Natural killer cell (primary cell): Measurements from ENCODE around the gene SRGAP3. TPM values are rescaled to one million over a fixed set of nuclear protein-coding genes. Genes with fewer than 3 reads are reported as not detected.

Experiments used
- ATAC-seq, 3 donors: fragments of 150-1000 bp in 2 of 3; fragments of 200-7000 bp in 1 of 3; cut with Tn5 transposase; 1 replicate in 1 of 3; 2 replicates in 2 of 3; pipeline ENCODE4 v1.10.0; 2021; ENCODE audit warnings: mild to moderate bottlenecking in 2 of 3, moderate library complexity in 2 of 3
- DNase-seq, 2 donors: peaks; one replicate each; pipeline versions ENCODE4 v3.0.0 to v3.0.0-alpha.2; 2013 to 2021; ENCODE audit warnings: mixed read lengths in 1 of 2
- H3K27ac ChIP-seq: one replicate; pipeline ENCODE4 v1.5.1; 2013; ENCODE audit warnings: mild to moderate bottlenecking, low read length
- H3K27me3 ChIP-seq: one replicate; pipeline ENCODE4 v1.6.1; 2013; ENCODE audit warnings: low read length; ENCODE audit not compliant: control insufficient read depth, insufficient read depth
- H3K36me3 ChIP-seq: one replicate; pipeline ENCODE4 v1.6.1; 2013; ENCODE audit warnings: low read length; ENCODE audit not compliant: control insufficient read depth, insufficient read depth
- H3K4me1 ChIP-seq: one replicate; pipeline ENCODE4 v1.6.1; 2013; ENCODE audit warnings: low read length; ENCODE audit not compliant: control insufficient read depth, insufficient read depth
- H3K4me3 ChIP-seq: one replicate; pipeline ENCODE4 v1.5.1; 2013; ENCODE audit warnings: low read length
- H3K9me3 ChIP-seq: one replicate; pipeline ENCODE4 v1.6.1; 2013; ENCODE audit warnings: low read length; ENCODE audit not compliant: control insufficient read depth, insufficient read depth
- H3K27ac Mint-ChIP-seq, 2 donors: one replicate each; pipeline ENCODE4 v1.8.0; 2022; ENCODE audit warnings: mild to moderate bottlenecking in 2 of 2, mixed read lengths in 2 of 2, moderate library complexity in 1 of 2
- H3K27me3 Mint-ChIP-seq, 2 donors: one replicate each; pipeline ENCODE4 v1.8.0; 2022; ENCODE audit warnings: low read depth in 2 of 2, mixed read lengths in 2 of 2
- H3K36me3 Mint-ChIP-seq: one replicate; pipeline ENCODE4 v1.8.0; 2022; ENCODE audit warnings: mixed read lengths
- H3K4me1 Mint-ChIP-seq, 2 donors: one replicate each; pipeline ENCODE4 v1.8.0; 2022; ENCODE audit warnings: mixed read lengths in 2 of 2
- H3K4me3 Mint-ChIP-seq: one replicate; pipeline ENCODE4 v1.8.0; 2022; ENCODE audit warnings: mild to moderate bottlenecking, moderate library complexity, mixed read lengths
- H3K9me3 Mint-ChIP-seq, 2 donors: one replicate each; pipeline ENCODE4 v1.8.0; 2022; ENCODE audit warnings: mixed read lengths in 2 of 2
- WGBS: methylation state at CpG from one replicate; pipeline ENCODE4 v1.1.7; 2013; ENCODE audit warnings: missing lambda C conversion rate; ENCODE audit not compliant: insufficient coverage; 5-methylcytosine and 5-hydroxymethylcytosine counted together
- intact Hi-C: fragments of 100-400 bp; cut with micrococcal nuclease; formaldehyde crosslinking; loops from one replicate; pipeline ENCODE4 v1.14.2; 2022
- total RNA-seq, 4 donors: library from RNA; stranded (reverse); fragments of 120-200 nt in 1 of 4; gene quantifications; one replicate each; pipeline versions ENCODE4 v1.2.3 to v1.2.4, GENCODE V29; 2013 to 2022
- TF ChIP-seq, protein P1 (sequence below): fragments of 200-600 bp; IDR thresholded peaks from one replicate; pipeline ENCODE4 v1.8.0; 2022; ENCODE audit warnings: antibody characterized with exemption

Gene SRGAP3
- total RNA-seq, 3 donors from 2014 or later (not counting 1 experiment from before 2014, with no cell fraction given) = 2.5 to 14.9 (median 3.0) TPM

DNA sequence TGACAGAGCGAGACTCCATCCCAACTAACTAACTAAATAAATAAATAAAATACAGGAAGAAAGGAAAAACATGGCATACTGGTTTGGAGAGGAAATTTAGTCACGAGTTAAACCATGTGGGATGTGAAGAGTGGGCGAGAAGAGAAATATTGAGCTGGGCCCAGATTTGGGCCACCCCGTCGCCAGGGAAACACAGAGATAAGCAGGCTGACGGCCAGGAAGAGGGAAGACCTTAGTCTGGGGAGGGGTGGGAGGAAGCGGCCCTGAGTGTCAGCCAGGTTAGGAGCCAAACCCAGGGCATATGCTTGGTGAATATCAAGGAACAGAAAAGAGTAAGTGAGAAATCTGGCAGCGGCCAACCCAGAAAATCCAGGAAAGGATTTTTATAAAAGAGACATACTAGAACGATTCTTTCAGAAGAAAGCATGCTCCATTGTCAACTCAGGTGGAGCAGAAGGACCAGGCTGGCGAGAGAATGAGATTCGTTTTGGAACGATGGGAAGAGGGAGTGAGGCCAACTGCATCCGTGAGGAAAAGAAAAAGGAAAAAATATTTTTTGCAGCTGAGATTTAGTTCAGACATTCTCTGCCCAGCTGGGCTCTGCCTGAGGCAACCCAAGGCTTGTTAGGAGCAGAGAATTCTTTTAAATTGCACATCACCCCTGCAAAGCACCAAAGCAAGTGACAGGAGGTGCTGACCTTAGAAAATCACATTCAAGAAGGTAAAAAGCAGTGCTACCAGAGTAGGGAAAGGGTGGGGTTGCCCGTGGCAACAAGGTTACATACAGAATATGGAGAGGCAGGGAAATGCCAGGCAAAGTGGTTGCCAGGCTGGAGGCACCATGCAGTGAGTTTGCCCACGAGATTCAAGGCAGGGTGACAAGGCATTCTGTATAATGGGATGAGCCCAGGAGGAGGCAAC is 226.9 kb downstream of the SRGAP3 start:
- Mint-ChIP-seq H3K27ac (no peak overlapping the region), H3K27me3 (peaks cover 0 to 2% of the 10 kb centered on the region in 2 donors), H3K9me3 (no peaks in the 10 kb centered on the region), H3K4me1 (no peaks in the 10 kb centered on the region), H3K36me3 (no peaks in the 10 kb centered on the region), H3K4me3 (no peak overlapping the region)
- TF ChIP-seq, protein P1, sequence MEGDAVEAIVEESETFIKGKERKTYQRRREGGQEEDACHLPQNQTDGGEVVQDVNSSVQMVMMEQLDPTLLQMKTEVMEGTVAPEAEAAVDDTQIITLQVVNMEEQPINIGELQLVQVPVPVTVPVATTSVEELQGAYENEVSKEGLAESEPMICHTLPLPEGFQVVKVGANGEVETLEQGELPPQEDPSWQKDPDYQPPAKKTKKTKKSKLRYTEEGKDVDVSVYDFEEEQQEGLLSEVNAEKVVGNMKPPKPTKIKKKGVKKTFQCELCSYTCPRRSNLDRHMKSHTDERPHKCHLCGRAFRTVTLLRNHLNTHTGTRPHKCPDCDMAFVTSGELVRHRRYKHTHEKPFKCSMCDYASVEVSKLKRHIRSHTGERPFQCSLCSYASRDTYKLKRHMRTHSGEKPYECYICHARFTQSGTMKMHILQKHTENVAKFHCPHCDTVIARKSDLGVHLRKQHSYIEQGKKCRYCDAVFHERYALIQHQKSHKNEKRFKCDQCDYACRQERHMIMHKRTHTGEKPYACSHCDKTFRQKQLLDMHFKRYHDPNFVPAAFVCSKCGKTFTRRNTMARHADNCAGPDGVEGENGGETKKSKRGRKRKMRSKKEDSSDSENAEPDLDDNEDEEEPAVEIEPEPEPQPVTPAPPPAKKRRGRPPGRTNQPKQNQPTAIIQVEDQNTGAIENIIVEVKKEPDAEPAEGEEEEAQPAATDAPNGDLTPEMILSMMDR = no peak
- 91% methylated on average over 14 of the region's 15 CpGs for WGBS
- DNase-seq (no peak), ATAC-seq (no peak)
- no peaks in the 10 kb centered on the region for H3K9me3 ChIP-seq
- H3K27me3 ChIP-seq = no peaks in the 10 kb centered on the region
- no peaks in the 10 kb centered on the region for H3K4me1 ChIP-seq
- no peak overlapping the region for H3K4me3 ChIP-seq
- intact Hi-C loops = no loop called here
- no peak overlapping the region for H3K27ac ChIP-seq
- H3K36me3 ChIP-seq = no peaks in the 10 kb centered on the region

DNA sequence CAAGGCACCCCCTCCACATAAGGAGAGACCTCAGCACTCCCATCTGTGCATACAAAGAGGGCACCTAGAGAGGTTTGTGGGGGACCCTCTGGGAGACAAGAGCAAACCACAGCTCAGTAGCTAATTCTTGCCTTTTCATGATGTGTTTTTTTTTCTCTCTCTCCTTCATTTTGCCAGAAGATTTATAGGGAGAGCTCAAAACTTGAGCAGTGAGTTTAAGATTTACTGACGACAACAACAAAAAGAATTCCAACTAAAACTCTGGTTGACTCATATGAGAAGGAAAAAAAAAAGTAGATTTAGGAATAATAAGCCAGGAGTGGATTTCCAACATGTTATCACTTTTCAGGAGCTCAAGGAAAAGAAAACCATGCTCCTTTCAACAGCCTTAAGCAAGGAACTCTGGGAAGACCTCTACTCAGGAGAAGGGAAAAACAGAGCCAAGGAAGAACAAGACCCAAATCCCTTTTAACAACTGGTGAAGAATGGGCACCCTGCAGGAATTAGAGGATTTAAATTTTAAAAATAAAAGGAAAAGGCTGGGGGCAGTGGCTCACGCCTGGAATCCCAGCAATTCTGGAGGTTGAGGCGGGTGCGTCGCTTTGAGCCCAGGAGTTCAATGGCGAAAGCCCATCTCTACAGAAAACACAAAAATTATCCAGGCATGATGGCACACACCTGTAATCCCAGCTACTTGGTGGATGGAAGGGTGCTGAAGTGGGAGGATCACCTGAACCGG is 228.0 kb downstream of the SRGAP3 start:
- WGBS = 100% methylated on average over 4 of the region's 7 CpGs
- TF ChIP-seq, protein P1 = no peak

DNA sequence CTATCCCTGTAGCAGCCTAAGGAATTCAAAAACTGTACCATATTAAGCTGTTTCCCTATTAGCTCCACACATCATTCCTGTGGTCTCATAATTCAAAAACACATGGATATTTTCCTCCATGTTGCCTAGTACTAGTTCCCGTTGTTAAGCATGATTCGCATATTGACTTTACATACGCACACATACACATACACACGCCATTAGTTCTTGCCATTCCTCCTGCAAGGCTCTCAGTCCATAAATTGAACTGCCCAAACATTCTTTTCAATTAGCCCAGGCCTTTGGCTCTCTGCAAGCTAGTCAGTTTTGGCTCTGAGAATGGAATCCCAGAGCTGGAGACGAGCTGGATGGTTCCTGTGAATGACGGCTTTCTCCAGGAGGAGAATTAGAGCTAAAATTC is 229.0 kb downstream of the SRGAP3 start:
- Histone ChIP-seq H3K9me3 (no peaks in the 10 kb centered on the region), H3K4me1 (no peaks in the 10 kb centered on the region), H3K4me3 (no peak overlapping the region), H3K36me3 (no peaks in the 10 kb centered on the region), H3K27me3 (no peaks in the 10 kb centered on the region), H3K27ac (no peak overlapping the region)
- TF ChIP-seq, protein P1 = no peak
- no peaks in the 10 kb centered on the region for H3K9me3 Mint-ChIP-seq
- no peaks in the 10 kb centered on the region for H3K36me3 Mint-ChIP-seq
- no peak overlapping the region for H3K27ac Mint-ChIP-seq
- intact Hi-C loops = no loop called here
- no peaks in the 10 kb centered on the region for H3K4me1 Mint-ChIP-seq
- ATAC-seq = no peak
- DNase-seq = no peak
- WGBS = 92% methylated on average over 6 of the region's 6 CpGs
- peaks cover 3 to 6% of the 10 kb centered on the region in 2 donors for H3K27me3 Mint-ChIP-seq
- H3K4me3 Mint-ChIP-seq = no peak overlapping the region

More for the DNA sequence above, 228.0 kb downstream of the SRGAP3 start:
- Mint-ChIP-seq H3K9me3 (no peaks in the 10 kb centered on the region), H3K36me3 (no peaks in the 10 kb centered on the region), H3K27ac (no peak overlapping the region), H3K4me3 (no peak overlapping the region), H3K27me3 (peaks cover 3 to 6% of the 10 kb centered on the region in 2 donors), H3K4me1 (no peaks in the 10 kb centered on the region)
- ATAC-seq (no peak), DNase-seq (no peak)
- no peaks in the 10 kb centered on the region for H3K27me3 ChIP-seq
- no peaks in the 10 kb centered on the region for H3K4me1 ChIP-seq
- intact Hi-C loops = no loop called here
- no peak overlapping the region for H3K27ac ChIP-seq
- H3K9me3 ChIP-seq = no peaks in the 10 kb centered on the region
- H3K36me3 ChIP-seq = no peaks in the 10 kb centered on the region
- H3K4me3 ChIP-seq = no peak overlapping the region
